Right lobe of liver (tissue), 4 donors: ENCODE data around the gene PRDM16.

Experiments used
- CTCF ChIP-seq, 4 donors: fragments of 200-600 bp in 3 of 4; fragments of 450-650 bp in 1 of 4; IDR thresholded peaks; one replicate each; pipeline versions ENCODE4 v1.5.1 to v1.8.0; 2016 to 2022; ENCODE audit warnings: antibody characterized with exemption in 4 of 4, mild to moderate bottlenecking in 2 of 4
- POLR2A ChIP-seq: fragments of 450-650 bp; IDR thresholded peaks from one replicate; pipeline ENCODE4 v1.6.1; 2017; ENCODE audit warnings: antibody characterized with exemption, mild to moderate bottlenecking
- donor health status: DM: no; HTN: no; CAD: no.
- donor health status: DM: no; HTN: no; CAD: no.
- donor health status: DM: no; HTN: yes; CAD: no.

DNA sequence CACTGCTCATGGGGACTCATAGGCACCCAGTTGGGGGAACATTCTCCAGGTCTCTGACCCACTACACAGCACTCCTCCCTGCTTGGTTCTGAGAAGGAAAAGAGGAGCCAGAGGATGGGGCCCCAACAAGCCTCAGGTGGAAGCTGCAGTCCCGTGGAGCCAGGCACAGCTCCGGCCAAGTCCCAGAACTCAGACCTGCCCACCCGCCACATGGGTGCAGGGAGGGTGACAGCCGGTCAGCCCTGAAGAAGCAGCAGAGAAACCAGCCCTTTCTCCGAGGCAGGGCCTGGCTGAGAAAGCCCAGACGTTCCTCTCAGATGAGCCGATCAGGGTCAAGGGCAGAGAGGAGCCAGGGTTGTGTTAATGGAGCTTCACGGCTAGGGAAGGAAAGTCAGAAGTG lies 106.5 kb downstream of the PRDM16 start:
- TF ChIP-seq POLR2A (no peak), CTCF (IDR thresholded peaks at IDR 0.05) (no peak)
